Caco-2 (cell line): Measurements from ENCODE around the gene LRMDA. TPM values are rescaled to one million over a fixed set of nuclear protein-coding genes. Genes with fewer than 3 reads are reported as not detected.

Experiments
- BruUV-seq: library from RNA; stranded (reverse); fragments of 400-500 nt; replicated peaks from 2 replicates; lab custom pipeline; 2021; lab: Mats Ljungman, UMichigan
- CTCF ChIA-PET: fragments of 300-600 bp; sonication (Branson Sonifier 250); formaldehyde crosslinking; loops from one replicate; lab custom pipeline; 2022; ENCODE audit warnings: antibody characterized with exemption; lab: Charles Lee
- POLR2A ChIA-PET: fragments of 300-600 bp; sonication (Branson Sonifier 250); formaldehyde crosslinking; loops from one replicate; lab custom pipeline; 2022; ENCODE audit warnings: antibody characterized with exemption; lab: Charles Lee
- DNase-seq, 2 experiments: peaks; one replicate each; pipeline versions ENCODE4 v3.0.0 to v3.0.0-alpha.2; 2020 to 2022
- H3K27me3 ChIP-seq: replicated peaks from 2 replicates; pipeline ENCODE4 v1.6.0; 2011; ENCODE audit warnings: low read length; ENCODE audit not compliant: control insufficient read depth, insufficient read depth
- H3K36me3 ChIP-seq: 2 replicates; pipeline ENCODE4 v1.5.1; 2011; ENCODE audit warnings: low read length; ENCODE audit not compliant: control insufficient read depth, insufficient read depth
- H3K4me1 ChIP-seq: fragments of 250-450 bp; sonication (Bioruptor Pico); 2 replicates; pipeline ENCODE4 v1.5.1; 2020; ENCODE audit warnings: mild to moderate bottlenecking
- H3K4me3 ChIP-seq: 2 replicates; pipeline ENCODE4 v1.5.1; 2011; ENCODE audit warnings: low read depth, mild to moderate bottlenecking, control low read depth, low read length
- H3K9me3 ChIP-seq: fragments of 250-450 bp; sonication (Bioruptor Pico); 2 replicates; pipeline ENCODE4 v1.5.1; 2020; ENCODE audit warnings: mild to moderate bottlenecking, moderate library complexity
- H3K27ac Mint-ChIP-seq: one replicate; pipeline ENCODE4 v1.8.0; 2022; ENCODE audit warnings: mixed read lengths; ENCODE audit not compliant: unreplicated experiment
- H3K27me3 Mint-ChIP-seq: one replicate; pipeline ENCODE4 v1.8.0; 2022; ENCODE audit warnings: mixed read lengths; ENCODE audit not compliant: insufficient read depth, unreplicated experiment
- H3K36me3 Mint-ChIP-seq: one replicate; pipeline ENCODE4 v1.8.0; 2022; ENCODE audit warnings: mild to moderate bottlenecking, mixed read lengths; ENCODE audit not compliant: insufficient read depth, unreplicated experiment
- H3K4me1 Mint-ChIP-seq: one replicate; pipeline ENCODE4 v1.8.0; 2022; ENCODE audit warnings: low read depth, mixed read lengths; ENCODE audit not compliant: unreplicated experiment
- H3K4me3 Mint-ChIP-seq: one replicate; pipeline ENCODE4 v1.8.0; 2022; ENCODE audit warnings: mild to moderate bottlenecking, moderate library complexity, mixed read lengths; ENCODE audit not compliant: unreplicated experiment
- H3K9me3 Mint-ChIP-seq: one replicate; pipeline ENCODE4 v1.8.0; 2022; ENCODE audit warnings: mixed read lengths; ENCODE audit not compliant: unreplicated experiment
- CTCF ChIP-seq, 2 experiments: fragments of 200-600 bp in 1 of 2; IDR thresholded peaks; 1 replicate in 1 of 2; 2 replicates in 1 of 2; pipeline versions ENCODE4 v1.5.1 to v1.8.0; 2011 to 2022; ENCODE audit warnings: antibody characterized with exemption in 1 of 2, control low read depth in 1 of 2, inconsistent platforms in 1 of 2, low read depth in 1 of 2, low read length in 1 of 2, mild to moderate bottlenecking in 1 of 2, moderate library complexity in 1 of 2; ENCODE audit not compliant: insufficient read depth in 1 of 2, severe bottlenecking in 1 of 2, unreplicated experiment in 1 of 2
- intact Hi-C: fragments of 100-400 bp; cut with micrococcal nuclease; formaldehyde crosslinking; loops from one replicate; pipeline ENCODE4 v1.10.0; 2022; ENCODE audit not compliant: unreplicated experiment
- total RNA-seq: library from RNA; stranded (reverse); gene quantifications from 2 replicates; pipeline ENCODE4 v1.2.3, GENCODE V29; 2022

The LRMDA gene
- total RNA-seq, 1 experiment from 2014 or later: 18.5 TPM

- no peaks in the 10 kb centered on the region for H3K36me3 Mint-ChIP-seq
- H3K4me3 ChIP-seq: no peak overlapping the region
- ChIA-PET POLR2A (no interaction called here), CTCF (no interaction called here)
- no peak overlapping the region for H3K4me3 Mint-ChIP-seq
- DNase-seq: no peak
- H3K9me3 ChIP-seq: no peaks in the 10 kb centered on the region
- peaks cover 6% of the 10 kb centered on the region for H3K4me1 Mint-ChIP-seq
- no peaks in the 10 kb centered on the region for H3K4me1 ChIP-seq
- no peaks in the 10 kb centered on the region for H3K27me3 ChIP-seq
- no peak overlapping the region for H3K27ac Mint-ChIP-seq
- no peaks in the 10 kb centered on the region for H3K27me3 Mint-ChIP-seq
- H3K9me3 Mint-ChIP-seq: no peaks in the 10 kb centered on the region
- H3K36me3 ChIP-seq: no peaks in the 10 kb centered on the region
- no peak for TF ChIP-seq CTCF (IDR thresholded peaks at IDR 0.05; ENCODE audit: insufficient read depth in 1 of 2, low read depth in 1 of 2, low read length in 1 of 2, severe bottlenecking in 1 of 2, unreplicated experiment in 1 of 2)
- intact Hi-C loops: no loop called here
- no TSS peak for BruUV-seq
Observed at GRCh38 chr10:76358743-76359395, 927.4 kb downstream of the LRMDA start.

- no peaks in the 10 kb centered on the region for H3K27me3 ChIP-seq
- intact Hi-C loops: no loop called here
- H3K4me1 ChIP-seq: no peaks in the 10 kb centered on the region
- Mint-ChIP-seq H3K27me3 (no peaks in the 10 kb centered on the region), H3K9me3 (peaks cover 10% of the 10 kb centered on the region), H3K4me3 (no peak overlapping the region), H3K36me3 (no peaks in the 10 kb centered on the region), H3K27ac (no peak overlapping the region), H3K4me1 (no peaks in the 10 kb centered on the region)
- no peak overlapping the region for H3K4me3 ChIP-seq
- TF ChIP-seq CTCF (IDR thresholded peaks at IDR 0.05; ENCODE audit: insufficient read depth in 1 of 2, low read depth in 1 of 2, low read length in 1 of 2, severe bottlenecking in 1 of 2, unreplicated experiment in 1 of 2): no peak
- BruUV-seq: no TSS peak
- ChIA-PET CTCF (interaction anchor here (0.7 kb wide), 1 partner anchor 715 kb away, joined by 5 read pairs; no protein-coding TSS in a partner anchor), POLR2A (no interaction called here)
- DNase-seq: no peak
- no peaks in the 10 kb centered on the region for H3K9me3 ChIP-seq
- H3K36me3 ChIP-seq: no peaks in the 10 kb centered on the region
Observed at GRCh38 chr10:76375761-76376160, 944.3 kb downstream of the LRMDA start.

- DNase-seq: no peak
- peaks cover 10% of the 10 kb centered on the region for H3K9me3 Mint-ChIP-seq
- H3K36me3 Mint-ChIP-seq: no peaks in the 10 kb centered on the region
- Histone ChIP-seq H3K4me3 (no peak overlapping the region), H3K9me3 (no peaks in the 10 kb centered on the region), H3K4me1 (no peaks in the 10 kb centered on the region), H3K36me3 (no peaks in the 10 kb centered on the region), H3K27me3 (no peaks in the 10 kb centered on the region)
- intact Hi-C loops: no loop called here
- no peaks in the 10 kb centered on the region for H3K27me3 Mint-ChIP-seq
- no peak for TF ChIP-seq CTCF (IDR thresholded peaks at IDR 0.05; ENCODE audit: insufficient read depth in 1 of 2, low read depth in 1 of 2, low read length in 1 of 2, severe bottlenecking in 1 of 2, unreplicated experiment in 1 of 2)
- no peaks in the 10 kb centered on the region for H3K4me1 Mint-ChIP-seq
- ChIA-PET POLR2A (no interaction called here), CTCF (no interaction called here)
- no peak overlapping the region for H3K27ac Mint-ChIP-seq
- H3K4me3 Mint-ChIP-seq: no peak overlapping the region
- no TSS peak for BruUV-seq
Observed at GRCh38 chr10:76382381-76382851, 951.0 kb downstream of the LRMDA start.
